ENCODE data around the gene ZFP91. TPM values are rescaled to one million over a fixed set of nuclear protein-coding genes. Genes with fewer than 3 reads are reported as not detected.
A peak's percentile ranks its signal among the peaks of the same experiment; 100 is the strongest.

Gene ZFP91
- total and polyA plus RNA-seq, 3 donors from 2014 or later, result 99.0 to 215 (median 126) TPM

DNA sequence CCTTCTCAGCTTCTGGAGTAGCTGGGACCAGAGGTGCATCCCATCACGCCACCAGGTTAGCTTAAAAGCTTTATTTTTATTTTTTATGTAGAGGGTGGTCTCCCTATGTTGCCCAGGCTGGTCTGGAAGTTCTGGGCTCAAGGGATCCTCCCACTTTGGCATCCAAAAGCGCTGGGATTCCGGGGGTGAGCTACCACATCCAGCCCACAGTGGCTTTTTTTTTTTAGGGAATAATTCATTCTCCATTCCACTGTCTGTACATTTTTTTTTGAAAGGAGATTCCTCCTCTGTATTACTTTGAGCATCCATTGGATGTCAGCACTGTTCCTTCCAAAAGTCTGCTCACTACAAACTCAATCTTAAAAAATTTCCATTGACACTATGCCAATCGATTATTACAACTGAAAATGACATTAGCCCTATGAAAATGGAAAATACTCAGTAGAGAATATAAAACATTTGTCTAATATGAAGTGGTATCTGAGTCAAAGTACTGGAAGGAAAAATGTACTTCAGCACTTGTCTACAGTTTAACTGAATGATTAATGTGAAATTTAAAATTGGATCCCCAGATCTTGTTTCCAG lies 1.9 kb upstream of the ZFP91 start:
- Histone ChIP-seq H3K9me3 (no peaks in the 10 kb centered on the region), H3K4me3 (peak overlapping the region; percentile 95 to 100), H3K36me3 (ENCODE audit: low read depth, missing control alignments) (no peaks in the 10 kb centered on the region), H3K27ac (peak overlapping the region; percentile 99 to 100), H3K27me3 (no peaks in the 10 kb centered on the region), H3K4me1 (peaks cover 30% of the 10 kb centered on the region)
- DNase-seq, result no peak
- TF ChIP-seq, protein P1, sequence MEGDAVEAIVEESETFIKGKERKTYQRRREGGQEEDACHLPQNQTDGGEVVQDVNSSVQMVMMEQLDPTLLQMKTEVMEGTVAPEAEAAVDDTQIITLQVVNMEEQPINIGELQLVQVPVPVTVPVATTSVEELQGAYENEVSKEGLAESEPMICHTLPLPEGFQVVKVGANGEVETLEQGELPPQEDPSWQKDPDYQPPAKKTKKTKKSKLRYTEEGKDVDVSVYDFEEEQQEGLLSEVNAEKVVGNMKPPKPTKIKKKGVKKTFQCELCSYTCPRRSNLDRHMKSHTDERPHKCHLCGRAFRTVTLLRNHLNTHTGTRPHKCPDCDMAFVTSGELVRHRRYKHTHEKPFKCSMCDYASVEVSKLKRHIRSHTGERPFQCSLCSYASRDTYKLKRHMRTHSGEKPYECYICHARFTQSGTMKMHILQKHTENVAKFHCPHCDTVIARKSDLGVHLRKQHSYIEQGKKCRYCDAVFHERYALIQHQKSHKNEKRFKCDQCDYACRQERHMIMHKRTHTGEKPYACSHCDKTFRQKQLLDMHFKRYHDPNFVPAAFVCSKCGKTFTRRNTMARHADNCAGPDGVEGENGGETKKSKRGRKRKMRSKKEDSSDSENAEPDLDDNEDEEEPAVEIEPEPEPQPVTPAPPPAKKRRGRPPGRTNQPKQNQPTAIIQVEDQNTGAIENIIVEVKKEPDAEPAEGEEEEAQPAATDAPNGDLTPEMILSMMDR (IDR thresholded peaks at IDR 0.05), result peak; percentile 20 to 48 (median 41)
- TF ChIP-seq POLR2A (IDR thresholded peaks at IDR 0.05), result no peak
- intact Hi-C loops (cut with DNase I; ENCODE audit: low total_unique reads), result no loop called here
- WGBS, 2 donors, result 14 to 18% methylated on average over 4 of the region's 4 CpGs

DNA sequence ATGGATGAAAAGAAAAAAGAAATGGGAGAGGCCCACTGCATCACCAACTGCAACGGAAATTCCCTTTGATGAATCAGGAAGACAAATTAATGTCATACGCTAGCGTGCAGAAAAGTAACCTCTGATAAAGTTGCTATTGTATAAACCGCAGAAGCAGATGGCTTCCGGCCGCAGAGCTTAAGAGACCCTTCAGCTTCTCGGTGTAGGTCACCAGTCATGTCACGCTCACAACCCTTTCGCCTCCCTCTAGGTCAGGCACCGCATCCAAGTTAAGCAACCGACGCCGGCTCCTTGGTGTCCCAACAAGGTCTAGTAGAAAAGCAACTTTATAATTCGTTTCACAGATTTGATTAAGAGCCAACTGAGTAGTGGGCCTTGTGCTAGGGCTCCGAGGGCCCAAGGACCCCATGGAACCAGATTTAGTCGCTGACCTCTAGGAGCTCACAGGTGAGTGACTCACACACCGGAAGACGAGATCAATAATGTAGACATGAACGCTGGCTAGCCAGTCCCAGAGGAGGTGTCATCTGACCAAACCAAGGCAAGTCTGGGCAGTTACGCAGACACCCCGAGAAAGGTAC lies 1.2 kb upstream of the ZFP91 start:
- H3K27ac ChIP-seq, result peak overlapping the region; percentile 99 to 100
- H3K9me3 ChIP-seq, result no peaks in the 10 kb centered on the region
- H3K27me3 ChIP-seq, result no peaks in the 10 kb centered on the region
- peaks cover 31% of the 10 kb centered on the region for H3K4me1 ChIP-seq
- no peaks in the 10 kb centered on the region for H3K36me3 ChIP-seq (ENCODE audit: low read depth, missing control alignments)
- TF ChIP-seq POLR2A (IDR thresholded peaks at IDR 0.05), result peak; percentile 57
- TF ChIP-seq, protein P1 (IDR thresholded peaks at IDR 0.05), result no peak
- intact Hi-C loops (cut with DNase I; ENCODE audit: low total_unique reads), result no loop called here
- peak overlapping the region; percentile 95 to 100 for H3K4me3 ChIP-seq
- WGBS, 2 donors, result 0 to 2% methylated on average over 16 to 21 of the region's 21 CpGs
- DNase-seq, result peak; percentile 63

DNA sequence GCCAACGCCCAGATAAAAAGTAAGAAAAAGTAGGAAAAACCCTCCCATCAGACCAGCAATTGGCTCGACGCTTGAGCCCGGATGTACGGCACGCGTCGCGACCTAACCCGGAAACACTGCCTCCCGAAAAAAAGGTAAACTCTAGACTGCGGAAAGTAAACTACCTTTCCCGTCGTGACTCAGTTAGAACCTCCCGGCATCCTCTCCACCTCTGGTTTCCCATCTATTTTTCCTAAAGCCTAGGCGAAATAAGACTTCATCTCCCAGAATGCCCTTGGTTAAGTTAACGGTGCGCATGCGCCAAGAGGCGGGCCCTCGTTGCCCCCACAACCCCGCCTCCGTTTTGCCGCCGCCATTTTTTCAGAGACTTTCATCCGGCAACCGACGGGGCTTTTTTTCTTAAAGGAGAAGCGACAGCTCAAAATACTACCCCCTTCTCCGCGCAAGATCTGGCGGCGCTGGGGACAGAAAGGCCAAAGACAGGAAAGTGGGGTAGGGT lies 678 bp upstream of the ZFP91 start:
- Histone ChIP-seq H3K4me1 (peaks cover 31% of the 10 kb centered on the region), H3K36me3 (ENCODE audit: low read depth, missing control alignments) (no peaks in the 10 kb centered on the region), H3K4me3 (peak overlapping the region; percentile 95 to 100), H3K27ac (peak overlapping the region; percentile 99 to 100), H3K27me3 (no peaks in the 10 kb centered on the region), H3K9me3 (no peaks in the 10 kb centered on the region)
- intact Hi-C loops (cut with DNase I; ENCODE audit: low total_unique reads), result no loop called here
- 0 to 1% methylated on average over 31 to 33 of the region's 33 CpGs for WGBS, 2 donors
- TF ChIP-seq, protein P1 (IDR thresholded peaks at IDR 0.05), result no peak
- no peak for TF ChIP-seq POLR2A (IDR thresholded peaks at IDR 0.05)
- peak; percentile 95 for DNase-seq

DNA sequence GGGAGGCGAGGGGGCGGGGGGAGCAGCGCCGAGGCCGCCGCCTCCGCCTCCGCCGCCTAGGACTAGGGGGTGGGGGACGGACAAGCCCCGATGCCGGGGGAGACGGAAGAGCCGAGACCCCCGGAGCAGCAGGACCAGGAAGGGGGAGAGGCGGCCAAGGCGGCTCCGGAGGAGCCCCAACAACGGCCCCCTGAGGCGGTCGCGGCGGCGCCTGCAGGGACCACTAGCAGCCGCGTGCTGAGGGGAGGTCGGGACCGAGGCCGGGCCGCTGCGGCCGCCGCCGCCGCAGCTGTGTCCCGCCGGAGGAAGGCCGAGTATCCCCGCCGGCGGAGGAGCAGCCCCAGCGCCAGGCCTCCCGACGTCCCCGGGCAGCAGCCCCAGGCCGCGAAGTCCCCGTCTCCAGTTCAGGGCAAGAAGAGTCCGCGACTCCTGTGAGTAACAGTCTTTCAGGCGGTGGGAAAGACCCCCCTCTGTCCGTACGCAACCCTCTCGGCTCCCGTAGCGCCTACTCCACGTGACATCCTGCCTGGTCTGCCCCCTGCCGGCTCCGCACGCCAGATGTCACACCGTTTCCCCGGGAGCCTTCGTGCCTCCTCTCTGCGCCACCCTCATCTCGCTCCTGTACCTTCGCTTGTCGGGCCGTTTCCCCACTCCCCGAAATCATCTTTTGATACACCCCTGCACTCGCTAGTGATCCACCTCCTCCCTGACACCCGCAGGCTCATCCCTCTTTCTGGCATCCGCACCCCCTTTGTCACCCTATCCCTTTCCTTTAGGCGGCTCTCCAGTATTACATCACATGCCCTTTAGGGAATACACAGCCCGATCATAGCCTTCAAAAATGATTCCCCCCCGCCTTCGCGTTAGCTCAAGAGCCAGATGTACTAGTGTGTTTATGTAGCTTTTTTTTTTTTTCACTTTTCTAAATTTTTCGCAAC lies 598 bp downstream of the ZFP91 start:
- Histone ChIP-seq H3K4me3 (peak overlapping the region; percentile 95 to 100), H3K36me3 (ENCODE audit: low read depth, missing control alignments) (no peaks in the 10 kb centered on the region), H3K9me3 (no peaks in the 10 kb centered on the region), H3K4me1 (peaks cover 31% of the 10 kb centered on the region), H3K27ac (peak overlapping the region; percentile 99 to 100), H3K27me3 (no peaks in the 10 kb centered on the region)
- TF ChIP-seq POLR2A (IDR thresholded peaks at IDR 0.05), result no peak
- TF ChIP-seq, protein P1 (IDR thresholded peaks at IDR 0.05), result peak; percentile 55 to 93 (median 89)
- intact Hi-C loops (cut with DNase I; ENCODE audit: low total_unique reads), result no loop called here
- peak; percentile 96 for DNase-seq
- 1% methylated on average over 29 to 34 of the region's 78 CpGs for WGBS, 2 donors
